Peyer's patch (tissue), 4 donors: Measurements from ENCODE around the gene HADHB.

ENCODE experiments used
- CTCF ChIP-seq, 6 experiments: fragments of 450-650 bp in 4 of 6; fragments of 200-600 bp in 2 of 6; sonication (generic) in 1 of 6; IDR thresholded peaks; one replicate each; pipeline ENCODE4 v1.5.1; 2017 to 2019; ENCODE audit warnings: antibody characterized with exemption in 6 of 6, mild to moderate bottlenecking in 3 of 6, moderate library complexity in 1 of 6
- POLR2A ChIP-seq, 2 donors: fragments of 450-650 bp; IDR thresholded peaks; one replicate each; pipeline ENCODE4 v1.5.1; 2017; ENCODE audit warnings: antibody characterized with exemption in 2 of 2, mild to moderate bottlenecking in 2 of 2, moderate library complexity in 2 of 2

GRCh38 chr2:26216587-26216986 is 28.2 kb upstream of the HADHB start:
- TF ChIP-seq CTCF (IDR thresholded peaks at IDR 0.05) (no peak), POLR2A (IDR thresholded peaks at IDR 0.05) (no peak)
